ENCODE measurements around the gene ENPEP.
"Not testable (repeated sequence)": the region's sequence is repeated elsewhere in the genome, so short reads cannot be mapped to it uniquely, and the experiment has no call there.

ENPEP gene

DNA sequence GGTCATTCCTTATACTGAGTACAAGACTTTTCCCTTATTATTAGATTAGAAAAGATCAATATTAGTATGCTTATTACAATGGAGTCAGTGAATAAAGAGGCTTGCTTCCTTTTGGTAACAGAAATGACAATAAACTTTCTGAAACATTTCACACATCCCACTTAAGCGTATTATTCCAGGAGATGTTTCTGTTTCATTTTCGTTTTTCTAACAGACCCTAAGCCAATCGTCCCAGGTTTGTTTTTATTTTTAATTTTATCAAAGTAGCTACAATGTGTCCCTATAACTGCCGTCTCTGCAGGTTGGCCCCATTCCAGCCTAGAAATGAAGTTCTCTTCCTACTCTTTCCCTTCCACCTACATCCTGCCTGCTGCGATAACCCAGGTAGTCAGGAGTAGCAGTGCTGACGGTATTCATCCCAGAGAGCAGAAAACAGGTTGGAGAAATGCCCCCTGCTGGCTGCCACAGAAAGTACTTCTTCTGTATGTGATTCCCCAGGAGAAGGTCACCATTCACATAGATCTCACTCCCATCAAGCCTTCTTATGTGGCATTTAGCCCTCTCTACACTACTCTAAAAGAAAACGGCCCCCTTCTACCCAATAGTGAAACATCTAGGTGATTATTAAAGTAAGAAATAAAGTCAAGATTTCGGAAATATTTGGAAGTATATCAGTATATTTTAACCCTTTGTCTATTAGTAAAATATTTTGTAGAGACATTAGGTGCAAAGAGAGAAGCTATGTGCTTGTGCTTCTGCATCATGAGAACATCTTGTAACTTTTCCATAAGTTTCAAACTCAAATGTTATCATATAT is 40.4 kb downstream of the ENPEP start:
- DNase-seq (ENCODE audit: low read depth), result no peak

DNA sequence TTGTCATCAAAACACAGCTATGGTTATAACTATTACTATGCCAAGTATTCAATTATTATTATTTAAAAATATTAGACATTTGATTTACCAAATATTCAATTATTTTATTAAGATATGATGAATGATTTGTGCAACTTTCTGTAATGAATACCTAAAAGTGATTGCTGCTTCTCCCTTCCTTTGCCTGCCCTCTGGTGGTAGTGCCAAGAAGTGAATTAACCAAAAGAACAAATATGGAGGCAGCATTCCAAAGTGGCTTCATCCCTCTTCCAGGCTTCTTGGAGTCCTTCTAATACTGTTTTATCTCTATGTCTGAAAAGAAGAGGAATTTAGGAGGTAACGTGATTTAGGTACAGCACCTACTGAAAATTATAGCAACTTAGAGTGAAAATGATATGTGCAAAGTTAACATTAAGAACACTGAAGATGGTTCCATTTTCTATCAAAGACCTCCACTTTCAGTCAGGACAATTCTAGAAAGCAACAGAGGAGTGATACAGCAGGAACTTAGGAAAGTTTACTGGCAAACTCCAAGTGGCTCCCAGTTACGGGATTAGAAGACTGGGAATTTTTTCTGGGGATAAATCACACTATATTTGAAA is 43.0 kb downstream of the ENPEP start:
- DNase-seq (ENCODE audit: low read depth), result no peak

DNA sequence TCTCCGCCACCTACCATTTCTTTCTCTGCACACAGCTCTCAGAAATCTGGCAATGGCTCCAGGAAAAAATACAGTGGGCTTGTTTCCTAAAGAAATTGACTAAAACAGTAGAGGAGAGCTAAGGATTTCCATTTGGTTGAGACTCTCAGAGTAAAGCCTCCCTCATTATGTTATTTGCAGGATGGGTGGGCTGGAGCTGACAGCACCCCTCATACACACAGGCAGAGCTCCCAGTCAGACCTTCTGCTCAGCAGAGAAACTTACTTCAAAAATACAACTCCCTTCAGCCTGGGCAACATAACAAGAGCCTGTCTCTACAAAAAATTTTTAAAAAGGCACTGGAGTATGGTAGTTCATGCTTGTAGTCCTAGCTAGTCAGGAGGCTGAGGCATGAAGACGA is 44.9 kb downstream of the ENPEP start:
- DNase-seq (ENCODE audit: low read depth), result no peak

DNA sequence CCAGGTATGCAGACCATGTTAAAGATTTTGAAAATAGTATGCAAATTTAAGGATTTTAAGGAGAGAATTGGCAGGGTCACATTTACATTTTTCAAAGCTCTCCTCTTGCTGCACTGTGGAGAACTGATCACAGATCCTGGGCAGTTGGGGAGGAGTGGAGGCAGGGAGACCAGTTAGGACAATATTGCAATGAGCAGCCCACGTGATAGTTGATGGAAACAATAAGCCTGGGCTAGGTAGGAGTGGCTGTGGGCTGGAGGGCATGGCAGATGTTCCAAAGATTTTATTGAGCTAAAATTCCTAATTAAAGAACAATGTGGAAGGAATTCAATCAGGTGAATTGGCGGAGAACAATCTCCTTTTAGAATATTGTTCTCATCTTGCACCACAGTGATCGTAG is 50.6 kb downstream of the ENPEP start:
- DNase-seq (ENCODE audit: low read depth), result no peak

DNA sequence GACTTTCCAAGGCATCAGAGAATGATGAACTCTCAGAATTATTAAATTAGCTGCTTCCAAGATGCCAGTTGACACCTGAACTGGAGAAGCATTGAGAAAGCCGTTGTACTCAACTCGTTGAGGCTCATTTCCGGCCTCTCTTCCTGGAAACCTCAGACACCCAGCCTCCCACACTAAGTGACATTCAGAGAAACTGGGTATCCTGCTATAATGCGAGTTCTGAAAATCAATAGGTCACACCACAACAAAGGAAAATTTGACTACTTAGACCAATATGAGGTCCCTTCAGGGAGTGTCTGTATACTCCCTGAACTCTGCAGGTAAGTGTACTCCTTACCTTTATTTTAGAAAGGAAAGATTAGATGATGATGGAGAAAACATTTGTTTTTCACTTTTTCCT is 51.2 kb downstream of the ENPEP start:
- DNase-seq (ENCODE audit: low read depth), result no peak

DNA sequence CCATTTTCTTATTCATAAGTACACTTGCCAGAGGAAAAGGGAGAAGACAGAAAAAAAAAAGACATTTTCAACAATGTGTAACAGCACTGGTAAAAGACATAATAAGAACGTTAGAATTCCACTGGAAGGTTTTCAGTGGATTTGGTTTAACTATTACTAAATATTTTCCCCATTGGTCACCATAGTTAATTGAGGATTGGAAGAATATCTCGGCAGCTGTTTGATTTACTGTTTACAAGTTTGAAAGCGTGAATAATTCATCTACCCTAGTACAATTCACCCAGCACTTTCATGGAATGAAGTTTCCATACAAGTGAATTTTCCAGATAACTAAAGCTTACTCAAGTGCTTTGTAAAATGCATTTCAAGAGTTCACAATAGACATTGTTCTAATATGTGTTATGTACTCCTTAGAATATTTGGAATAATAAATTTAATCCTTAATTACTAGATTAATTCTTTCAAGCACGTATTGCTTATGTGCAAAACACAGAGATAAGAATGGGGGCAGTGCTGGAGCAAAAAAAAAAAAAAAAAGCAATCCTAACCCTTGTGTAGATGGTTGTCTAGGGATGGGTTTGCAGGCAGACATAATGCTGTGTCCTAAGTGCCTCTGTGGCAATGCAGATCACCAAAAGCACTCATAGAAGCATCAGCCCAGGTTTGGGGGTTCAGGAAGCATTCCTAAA is 57.1 kb downstream of the ENPEP start:
- DNase-seq (ENCODE audit: low read depth), result no peak

DNA sequence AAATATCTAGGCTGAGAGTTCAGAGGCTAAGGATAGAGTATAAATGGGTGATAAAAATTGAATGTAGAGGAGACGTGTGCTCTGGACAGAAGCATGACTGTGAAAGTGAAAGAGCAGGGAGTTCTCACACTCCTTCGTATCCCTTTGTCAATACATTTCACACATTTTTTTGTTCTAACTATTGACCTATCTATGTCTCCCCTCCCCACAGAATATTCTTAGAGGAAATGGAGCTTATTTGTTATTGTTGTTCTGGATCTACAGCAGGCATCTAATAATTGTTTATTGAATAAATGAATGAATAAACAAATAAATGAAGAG is 57.6 kb downstream of the ENPEP start:
- no peak for DNase-seq (ENCODE audit: low read depth)

DNA sequence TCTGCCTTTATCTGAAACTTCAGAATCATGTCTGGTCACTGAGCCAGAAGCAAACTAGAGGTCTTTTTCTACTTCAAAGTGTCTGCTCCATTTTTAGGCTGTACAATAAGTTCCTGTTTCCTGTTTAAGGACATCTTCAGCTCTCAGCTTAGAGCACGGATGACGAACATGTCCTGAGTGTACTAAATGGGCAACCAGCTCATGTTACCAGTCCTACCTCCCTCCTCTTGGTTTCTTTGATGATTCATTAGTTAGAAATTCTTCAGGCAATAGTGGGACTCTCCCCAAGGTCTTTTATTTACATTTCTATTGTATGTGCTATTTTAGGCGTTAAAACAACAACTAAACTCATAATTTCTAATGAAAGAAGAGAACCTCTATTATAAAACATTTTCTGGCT is 58.0 kb downstream of the ENPEP start:
- peak; percentile 84 for DNase-seq (ENCODE audit: low read depth)

DNA sequence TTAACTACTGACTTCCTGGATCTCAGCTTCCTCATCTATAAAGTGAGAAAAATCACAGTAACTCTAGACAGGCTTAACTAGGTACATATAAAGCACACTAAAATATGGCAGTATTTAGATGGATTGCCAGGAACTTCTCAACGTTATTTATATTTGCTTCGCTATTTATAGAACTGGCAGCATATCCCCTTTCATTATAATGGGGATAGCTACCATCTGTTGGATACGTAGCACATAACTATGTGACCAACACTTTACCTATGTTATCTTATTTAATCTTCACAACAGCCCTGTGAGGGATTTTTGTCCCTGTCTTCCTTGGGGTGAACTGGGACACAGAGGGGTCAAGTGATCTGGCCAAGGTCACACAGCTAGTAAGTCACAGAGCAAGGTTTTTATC is 64.6 kb downstream of the ENPEP start:
- no peak for DNase-seq (ENCODE audit: low read depth)

DNA sequence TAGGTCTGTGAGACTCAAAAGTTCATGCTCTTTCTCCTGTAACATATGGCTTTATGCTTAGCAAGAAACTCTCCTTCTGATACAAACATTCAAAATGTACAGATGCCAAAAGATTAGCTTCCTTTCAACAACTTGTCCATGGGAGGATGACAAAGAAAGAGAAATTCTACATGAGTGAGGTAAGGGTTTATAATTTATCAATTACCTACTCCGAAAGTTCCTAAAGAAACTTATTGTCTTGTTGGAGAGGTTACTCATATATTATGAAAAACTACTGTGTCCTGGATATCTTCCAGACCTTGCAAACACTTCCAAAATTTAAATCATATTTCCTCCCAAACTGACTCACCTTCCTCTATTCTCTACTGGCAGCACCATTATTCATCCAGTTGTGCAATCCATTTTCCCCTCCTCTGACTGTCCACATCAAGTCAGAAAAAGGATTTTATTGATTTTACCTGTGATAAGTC is 65.1 kb downstream of the ENPEP start:
- peak; percentile 89 for DNase-seq (ENCODE audit: low read depth)

DNA sequence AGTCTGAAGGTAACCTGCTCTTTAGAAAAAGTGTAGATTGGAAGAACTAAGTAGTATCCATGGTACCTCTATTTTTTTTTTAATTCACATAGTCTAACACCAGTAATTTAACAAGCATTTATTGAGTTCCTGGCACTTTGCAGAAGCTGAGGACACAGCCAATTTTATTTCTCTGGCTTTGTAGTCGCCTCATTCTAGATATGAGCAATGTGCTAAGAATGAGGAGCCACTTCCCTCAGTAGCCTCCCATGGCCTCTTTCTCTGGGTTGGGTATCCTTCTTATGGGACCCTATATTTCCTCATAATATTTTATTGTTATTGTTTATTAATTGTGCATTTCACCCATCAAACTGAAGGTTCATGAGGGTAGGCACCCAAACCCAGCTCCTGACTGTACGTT is 67.6 kb downstream of the ENPEP start:
- DNase-seq (ENCODE audit: low read depth), result no peak

DNA sequence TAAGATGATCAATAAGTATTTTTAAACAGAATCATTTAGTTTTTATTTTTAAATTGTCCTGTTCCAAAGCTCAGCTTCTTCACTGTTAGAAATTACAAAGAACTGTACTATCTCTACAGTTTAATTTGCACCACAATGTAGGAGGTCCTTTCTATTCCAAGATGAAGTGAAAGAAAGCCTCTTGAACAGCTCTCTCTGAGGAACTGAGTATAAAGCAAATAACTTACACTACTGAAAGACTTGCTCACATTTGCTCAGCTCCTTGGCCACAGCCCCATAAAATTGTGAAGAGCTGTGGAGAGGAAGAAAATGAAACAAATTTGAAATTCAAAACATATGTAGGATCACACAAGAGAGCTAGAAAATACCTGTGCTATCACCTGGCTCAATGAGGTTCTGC is 68.6 kb downstream of the ENPEP start:
- no peak for DNase-seq (ENCODE audit: low read depth)

DNA sequence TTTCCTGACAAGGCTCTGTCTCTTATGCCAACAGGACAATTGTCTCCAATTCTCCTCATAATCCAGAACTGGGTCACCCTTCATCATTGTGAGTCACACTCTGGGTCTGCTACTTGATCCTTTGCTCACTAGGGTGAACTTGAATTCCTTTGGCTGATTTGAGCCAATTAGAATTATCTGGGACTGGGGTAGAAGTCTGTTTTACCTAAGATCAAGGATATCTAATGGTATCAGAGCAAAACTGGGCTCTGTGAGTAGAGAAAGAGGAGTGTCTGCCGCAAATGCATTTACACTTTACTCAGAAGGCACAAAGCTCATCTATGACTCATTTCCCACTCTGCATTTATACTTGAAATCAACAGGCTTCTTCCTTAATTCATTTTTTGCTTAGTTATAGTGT is 74.3 kb downstream of the ENPEP start:
- peak; percentile 9 for DNase-seq (ENCODE audit: low read depth)

DNA sequence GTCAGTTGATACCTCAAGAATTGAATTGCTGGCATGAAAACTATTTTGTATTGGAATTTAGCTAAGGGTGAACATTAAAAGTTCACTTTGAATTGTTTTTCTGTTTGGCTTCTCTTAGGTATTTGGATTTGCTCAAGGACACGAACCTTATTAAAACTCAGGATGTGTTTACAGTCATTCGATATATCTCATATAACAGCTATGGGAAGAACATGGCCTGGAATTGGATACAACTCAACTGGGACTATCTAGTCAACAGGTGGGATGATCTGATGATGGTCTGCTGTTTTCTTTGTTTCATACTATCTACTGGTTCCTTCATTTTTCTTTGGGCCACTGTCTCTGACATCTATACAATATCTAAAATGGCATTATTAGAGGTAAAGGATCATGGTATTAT is 77.2 kb downstream of the ENPEP start:
- no peak for DNase-seq (ENCODE audit: low read depth)

DNA sequence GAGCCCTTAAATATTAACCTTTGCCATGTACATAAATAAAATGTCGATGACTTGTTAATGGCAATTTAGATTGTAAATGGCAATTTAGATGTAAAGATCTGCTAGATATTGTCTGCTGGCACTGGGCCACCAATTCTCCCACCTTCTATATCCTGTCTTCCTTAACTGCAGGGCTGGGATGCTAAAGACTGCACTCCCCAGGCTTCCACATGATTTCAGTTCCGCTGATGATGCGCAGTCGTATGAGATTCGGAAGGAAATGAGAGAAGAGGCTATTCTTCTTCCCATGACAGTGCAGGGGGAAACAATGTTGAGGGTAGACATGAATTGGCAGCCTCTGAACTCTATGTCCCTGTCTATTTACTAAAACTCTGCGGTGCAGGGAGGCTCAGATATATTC is 91.3 kb downstream of the ENPEP start:
- DNase-seq (ENCODE audit: low read depth), result no peak

DNA sequence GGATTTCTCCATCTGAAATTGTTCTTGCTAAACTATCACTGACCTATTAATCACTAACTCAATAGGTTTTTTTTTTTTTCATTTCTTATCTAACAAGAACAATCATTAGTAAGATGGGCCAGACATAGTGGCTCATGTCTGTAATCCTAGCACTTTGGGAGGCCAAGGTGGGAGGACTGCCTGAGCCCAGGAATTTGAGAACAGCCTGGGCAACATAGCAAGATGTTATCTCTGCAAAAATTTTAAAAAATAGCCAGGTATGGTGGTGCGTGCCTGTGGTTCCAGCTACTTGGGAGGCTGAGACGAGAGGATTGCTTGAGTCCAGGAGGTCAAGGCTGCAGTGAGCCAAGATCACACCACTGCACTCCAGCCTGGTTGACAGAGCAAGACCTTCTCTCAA is 100.7 kb downstream of the ENPEP start:
- DNase-seq (ENCODE audit: low read depth), result not testable (repeated sequence)

DNA sequence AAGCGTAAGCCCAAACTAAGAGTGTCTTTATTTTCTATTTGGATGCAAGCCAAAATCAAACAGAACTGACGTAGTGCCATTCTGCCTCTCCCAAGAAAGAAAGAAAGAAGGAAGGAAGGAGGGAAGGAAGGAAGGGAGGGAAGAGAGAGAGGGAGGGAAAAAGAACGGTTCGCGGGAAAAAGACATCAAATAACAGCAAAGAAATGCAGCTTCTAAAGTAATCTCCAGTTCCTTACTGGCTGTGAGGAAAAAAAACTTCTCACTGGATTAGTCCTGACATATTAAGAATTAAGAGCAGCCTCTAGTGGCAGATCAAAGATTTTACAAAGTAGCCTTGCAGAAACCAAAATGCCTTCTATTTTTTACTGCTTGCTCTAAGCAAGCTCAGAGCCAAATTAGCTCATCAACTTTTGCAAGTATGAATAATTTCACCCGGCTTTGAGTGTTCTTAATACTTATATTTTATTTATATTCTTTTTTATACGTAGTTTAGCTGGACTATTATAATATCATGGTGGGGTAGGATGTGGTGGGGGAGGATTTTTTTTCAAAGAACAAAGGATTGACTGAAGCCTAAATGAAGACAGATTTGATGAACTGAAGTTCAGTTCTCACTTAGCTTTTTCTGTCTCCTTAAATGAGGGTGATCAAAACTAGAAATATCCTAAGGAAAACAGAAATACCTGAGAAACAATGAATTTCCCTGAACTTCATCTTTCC is 110.3 kb downstream of the ENPEP start:
- DNase-seq (ENCODE audit: low read depth), result peak; percentile 26

DNA sequence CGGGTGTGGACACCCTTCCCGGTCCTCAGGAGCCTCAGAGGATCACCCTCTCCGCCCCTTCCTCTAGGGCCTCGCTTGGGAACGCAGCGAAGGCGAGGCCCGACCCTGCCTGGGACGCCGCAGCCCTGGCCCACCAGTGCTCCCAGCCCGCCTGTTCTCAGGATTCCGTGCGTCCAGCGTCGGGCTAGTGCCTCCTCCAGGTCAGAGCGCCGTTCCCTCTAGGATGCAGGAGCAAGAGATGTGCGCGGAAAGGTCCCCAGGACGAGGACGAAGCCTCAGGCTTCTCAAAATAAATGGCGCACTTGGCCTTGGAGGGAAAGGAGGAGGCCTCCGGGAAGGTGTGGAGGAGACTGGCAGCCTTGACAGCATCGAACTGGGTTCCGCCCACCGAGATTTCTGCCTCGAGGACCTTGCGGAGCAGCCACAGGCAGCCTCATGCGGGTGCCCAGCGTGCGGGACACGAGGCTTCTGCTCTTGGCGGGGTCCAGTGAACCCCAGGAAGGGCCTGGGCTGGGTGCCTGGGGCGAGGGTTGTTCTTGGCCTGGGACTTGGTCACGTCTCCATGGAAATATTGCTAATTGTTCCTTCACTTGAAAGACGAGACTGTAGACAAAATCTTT is 111.8 kb downstream of the ENPEP start:
- DNase-seq (ENCODE audit: low read depth), result no peak

DNA sequence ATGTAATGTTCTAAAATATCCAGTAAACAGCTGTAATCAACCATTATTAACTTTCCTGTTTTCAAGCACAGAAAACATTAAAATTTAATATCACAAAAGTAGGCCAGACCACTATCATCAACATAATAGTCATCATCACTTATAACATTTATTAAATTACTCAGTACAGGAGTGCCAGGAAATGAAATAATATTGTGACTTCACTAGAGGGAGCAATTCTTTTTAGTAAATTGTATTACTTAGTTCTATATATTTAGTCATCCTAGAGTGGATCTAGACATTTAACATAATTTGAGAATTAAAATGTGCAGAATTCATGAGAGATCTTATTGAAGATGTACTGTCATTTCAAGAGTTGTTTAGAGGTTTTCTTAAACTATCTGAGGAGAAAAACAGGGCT is 113.3 kb downstream of the ENPEP start:
- DNase-seq (ENCODE audit: low read depth), result no peak

DNA sequence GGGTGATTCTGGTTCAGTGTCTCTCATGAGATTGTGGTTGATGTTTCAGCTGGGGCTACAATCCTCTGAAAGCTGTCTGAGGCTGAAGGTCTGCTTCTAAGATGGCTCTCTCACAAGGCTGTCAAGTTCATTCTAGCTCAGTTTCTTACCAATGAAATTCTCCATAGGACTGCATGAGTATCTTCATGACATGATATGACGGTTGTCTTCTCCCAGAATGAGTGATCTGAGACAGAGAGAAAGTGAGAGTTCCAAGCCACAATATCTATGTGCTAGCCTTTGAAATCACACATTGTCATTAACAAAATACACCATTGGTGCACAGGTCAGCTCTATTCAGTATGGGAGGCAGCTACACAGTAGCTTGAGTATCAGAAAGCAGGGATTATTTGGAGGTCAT is 119.6 kb downstream of the ENPEP start:
- no peak for DNase-seq (ENCODE audit: low read depth)

DNA sequence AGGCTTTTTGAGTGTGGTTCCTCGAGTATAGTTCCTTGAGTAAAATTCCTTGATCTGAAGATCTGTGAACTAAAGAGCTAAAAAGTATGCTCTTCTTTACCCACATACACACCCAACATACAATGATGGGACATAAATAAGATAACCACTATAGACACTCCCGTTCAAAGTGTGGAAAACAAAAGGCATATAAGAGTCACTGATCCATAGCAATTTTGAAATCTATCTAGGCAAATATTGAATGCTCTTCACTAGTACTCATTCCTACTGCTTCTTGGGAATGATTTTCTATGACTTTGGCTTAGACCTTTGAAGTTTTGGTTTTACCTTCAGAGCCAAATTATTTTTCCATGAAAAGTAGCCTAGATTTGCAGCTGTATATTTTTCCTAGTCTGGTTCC is 120.5 kb downstream of the ENPEP start:
- no peak for DNase-seq (ENCODE audit: low read depth)

DNA sequence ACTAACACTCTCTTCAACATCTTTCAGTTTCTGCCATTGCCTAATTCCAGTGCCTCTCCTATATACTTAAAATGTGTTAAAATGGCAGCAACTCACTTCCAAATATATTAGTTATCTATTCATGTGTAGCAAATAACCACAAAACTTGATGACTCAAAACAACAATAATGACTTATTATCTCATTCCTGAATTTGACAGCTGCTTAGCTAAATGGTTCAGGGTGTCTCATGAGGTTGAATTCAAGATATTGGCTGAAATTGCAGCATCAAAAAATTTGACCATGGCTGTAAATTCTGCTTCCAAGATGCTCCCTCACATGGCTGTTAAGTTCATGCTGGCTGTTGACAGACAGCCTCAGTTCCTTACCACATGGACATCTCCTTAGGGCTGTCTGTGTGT is 121.6 kb downstream of the ENPEP start:
- no peak for DNase-seq (ENCODE audit: low read depth)

Measured in HS-5 (cell line).